NCI-H1092 treated with DMSO at 0.1 percent for 48 hours (cell line): ENCODE results near the gene R3HDM2.

Source experiments
- DNase-seq: peaks from one replicate; lab custom pipeline; 2025; lab: John Stamatoyannopoulos, UW

R3HDM2 gene

DNA sequence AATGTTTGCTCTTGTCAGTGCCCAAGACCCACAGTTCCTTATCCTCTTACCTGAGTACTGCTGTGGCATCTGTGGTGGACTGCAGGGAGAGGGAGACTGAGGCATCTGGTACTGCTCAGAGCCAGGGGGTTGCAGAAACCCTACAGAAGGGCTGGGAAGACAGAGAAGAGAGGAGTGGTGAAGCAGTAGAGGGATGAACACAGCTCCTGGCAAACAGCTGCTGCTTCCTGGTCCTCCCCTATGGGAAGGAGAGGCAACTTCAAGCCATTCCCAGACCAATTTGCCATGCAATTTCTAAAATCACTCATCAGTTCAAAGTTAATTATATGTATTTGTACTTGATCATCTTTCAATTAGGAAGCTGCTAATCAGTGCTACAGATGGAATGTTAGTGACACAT lies 164.2 kb downstream of the R3HDM2 start:
- no peak for DNase-seq

DNA sequence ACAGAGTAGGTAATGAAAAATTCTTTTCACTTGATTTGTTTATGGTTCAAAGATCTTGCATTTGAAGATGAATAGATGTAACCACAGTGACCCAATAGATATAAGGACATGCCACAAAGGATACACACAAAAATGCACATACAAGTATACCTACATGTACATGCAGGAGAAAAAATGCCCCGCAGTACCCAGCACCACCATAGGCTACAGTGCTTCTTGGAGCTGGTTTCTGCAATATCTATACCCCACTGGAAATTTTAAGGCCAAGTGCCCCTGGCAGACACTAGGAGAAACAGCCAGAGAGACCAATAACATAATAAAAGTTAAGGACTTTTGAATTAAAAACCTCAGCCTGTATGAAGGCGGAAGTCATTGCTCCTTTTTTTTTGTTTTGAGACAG lies 167.7 kb downstream of the R3HDM2 start:
- no peak for DNase-seq

DNA sequence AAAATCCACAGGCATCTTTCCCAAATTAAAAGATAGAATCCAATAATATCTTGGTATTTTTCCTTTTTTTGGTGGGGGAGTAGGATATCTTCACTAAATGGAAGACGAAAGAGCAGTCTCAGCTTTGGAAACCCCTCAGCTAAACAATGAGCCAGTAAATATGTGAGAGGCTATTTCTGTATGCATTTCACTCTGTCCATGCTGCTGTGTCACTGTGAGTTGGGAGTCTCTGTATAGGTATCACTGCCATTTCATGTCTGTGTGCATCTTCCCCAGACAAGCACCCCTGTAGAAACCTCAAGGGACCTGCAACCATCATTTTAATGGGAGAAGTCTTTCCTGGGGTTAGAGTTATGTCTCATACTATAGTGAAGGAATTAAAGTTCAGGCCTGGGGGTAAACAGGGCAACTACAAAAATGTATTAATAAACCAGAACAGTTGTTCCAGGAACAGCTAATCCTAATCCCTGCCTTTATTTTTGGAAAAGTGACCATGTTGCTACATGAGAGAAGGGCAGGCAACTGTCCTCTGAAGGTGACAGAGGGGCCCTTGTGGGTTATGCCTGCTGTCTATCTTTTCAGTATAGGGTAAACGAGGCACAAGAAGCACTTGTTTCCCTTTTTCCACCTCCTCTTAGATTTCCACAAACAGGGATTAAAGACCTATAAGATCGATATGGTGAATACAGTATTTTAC lies 168.6 kb downstream of the R3HDM2 start:
- no peak for DNase-seq

DNA sequence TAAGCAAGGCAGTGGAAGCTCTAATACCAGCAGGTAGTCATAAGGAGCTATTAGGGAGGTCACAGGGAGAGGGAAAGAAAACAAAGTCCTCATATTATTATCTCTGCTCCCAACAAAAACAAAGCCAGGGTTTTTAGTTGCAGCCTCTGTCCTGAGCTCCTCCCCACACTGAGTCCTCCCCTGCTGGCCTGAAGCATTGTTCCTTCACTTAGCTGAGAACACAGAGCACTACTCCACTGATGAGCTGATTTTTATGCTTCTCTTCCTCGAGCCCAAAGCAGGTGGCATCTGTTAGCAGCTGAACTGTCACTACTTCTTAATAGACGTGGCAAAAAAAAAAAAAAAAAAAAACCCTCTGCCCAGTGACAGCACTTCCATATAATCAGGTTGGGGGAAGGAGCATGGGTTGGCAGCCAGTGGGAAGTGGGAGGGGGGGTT lies 169.4 kb downstream of the R3HDM2 start:
- DNase-seq, result peak; percentile 75

DNA sequence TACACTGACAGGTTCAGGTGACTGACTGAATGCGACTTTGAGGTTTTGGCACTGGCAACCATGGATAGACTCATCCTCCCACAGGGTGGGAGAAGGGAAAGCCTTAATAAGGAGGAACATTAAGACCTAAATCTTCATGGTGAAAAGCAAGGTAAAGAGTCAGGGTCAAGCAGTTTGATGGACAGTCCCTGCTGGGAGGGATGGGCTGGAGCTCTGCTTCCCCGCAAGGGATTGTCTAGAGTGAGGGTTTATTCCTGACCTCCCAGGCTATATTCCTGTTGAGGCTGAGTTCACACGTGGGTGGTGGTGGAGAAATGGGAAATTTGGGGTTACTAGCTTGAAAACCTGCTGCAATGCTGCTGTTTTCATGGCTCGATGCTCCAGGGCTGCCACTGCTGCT lies 170.5 kb downstream of the R3HDM2 start:
- DNase-seq, result no peak

DNA sequence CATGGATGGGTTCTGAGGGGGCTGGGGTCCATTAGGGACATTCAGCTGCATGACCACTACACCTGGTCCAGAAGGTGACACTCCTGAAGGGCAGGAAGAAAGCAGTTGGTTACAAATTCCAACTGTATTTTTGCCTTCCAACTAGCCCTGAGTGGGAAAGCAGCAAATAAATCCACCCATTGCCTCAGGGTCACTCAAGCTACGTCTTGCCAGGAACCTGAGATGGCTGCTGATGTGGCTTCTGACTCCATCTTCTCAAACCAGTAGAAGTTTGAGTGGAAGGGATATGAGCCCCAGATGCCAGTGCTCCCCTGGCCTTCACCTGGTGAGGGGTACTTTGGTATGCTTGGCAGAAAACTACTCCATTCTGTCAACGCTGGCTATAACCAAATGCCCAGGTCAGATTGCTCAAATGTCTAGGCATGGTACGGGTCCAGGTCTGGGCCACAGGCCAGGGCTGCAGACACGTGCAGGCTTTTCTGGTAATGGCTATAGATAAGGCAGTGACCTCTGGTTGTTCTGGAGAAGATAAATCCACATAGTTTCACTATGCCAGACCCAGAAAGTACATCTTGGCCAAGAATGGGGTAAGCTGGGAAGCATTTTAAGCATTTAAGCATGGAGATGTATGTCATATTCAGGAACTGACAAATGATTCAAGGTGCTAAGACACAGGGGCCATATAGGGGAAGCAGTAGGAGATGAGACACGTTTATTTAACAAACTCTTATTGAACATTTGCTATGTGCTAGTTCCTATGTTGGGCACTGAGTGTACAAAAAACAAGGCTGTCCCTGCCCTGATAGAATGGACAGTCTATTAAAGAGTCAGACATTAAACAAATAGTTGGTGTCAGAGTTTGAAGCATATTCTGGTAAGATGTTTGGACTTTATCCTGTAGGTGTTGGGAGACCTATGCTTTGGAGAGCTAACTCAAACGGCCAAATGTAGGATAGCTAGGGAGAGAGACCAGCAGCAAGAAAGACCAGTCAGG lies 171.6 kb downstream of the R3HDM2 start:
- no peak for DNase-seq

DNA sequence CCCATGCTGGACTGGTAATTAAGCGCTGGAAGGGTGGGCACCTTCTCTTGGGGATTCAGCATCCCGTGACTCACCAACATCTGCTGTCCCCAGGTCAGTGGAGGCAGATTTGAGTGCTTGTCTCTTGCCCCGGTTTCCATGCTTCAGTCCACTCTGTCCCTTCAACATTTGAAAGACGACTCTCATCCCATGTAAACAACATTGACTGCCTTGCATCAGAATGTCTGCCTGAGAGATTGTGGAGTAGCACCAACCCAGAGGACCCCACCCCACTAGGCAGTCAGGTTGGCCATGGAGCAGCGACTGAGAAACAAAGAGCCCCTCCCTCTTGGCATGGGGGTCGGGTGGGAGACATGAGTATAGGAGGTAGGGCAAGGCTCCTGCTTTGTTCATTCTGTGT lies 174.9 kb downstream of the R3HDM2 start:
- DNase-seq, result no peak

DNA sequence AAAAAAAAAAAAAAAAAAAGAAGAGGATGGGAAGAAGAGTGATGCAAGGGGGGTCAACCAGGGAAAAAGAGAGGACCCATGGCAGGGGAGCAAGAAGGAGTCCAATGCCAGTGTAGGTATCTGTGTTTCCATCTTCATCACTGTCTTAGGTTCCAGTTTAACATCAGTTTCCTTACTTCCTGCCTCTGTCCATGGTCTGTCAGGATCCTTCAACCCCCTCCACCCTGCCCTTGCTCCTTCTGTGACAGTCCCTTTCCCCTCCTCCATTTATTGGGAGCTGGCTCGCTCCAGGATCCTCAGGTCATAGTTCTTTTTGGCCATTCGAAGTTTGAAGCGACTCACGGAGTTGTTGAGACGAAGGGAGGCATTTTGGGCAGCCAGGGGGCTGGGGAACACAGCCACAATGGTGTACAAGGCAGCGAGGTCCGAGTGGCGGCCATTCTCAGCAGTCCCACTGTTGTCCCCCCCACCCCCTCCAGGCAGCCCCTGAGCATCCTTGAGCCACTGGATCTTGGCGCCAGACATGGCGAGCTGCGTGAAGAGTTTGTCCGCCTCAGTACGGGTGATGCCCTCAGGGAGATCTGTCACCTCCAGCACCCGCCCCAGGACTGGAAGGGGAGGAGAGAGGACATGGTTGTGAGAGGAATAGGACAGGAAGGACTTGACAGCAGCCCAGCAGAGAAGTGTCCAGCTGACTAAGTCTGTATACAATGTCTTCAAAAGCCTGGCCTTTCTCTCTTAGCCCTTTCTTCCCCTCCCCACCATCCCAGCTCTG lies 176.2 kb downstream of the R3HDM2 start:
- DNase-seq, result no peak

DNA sequence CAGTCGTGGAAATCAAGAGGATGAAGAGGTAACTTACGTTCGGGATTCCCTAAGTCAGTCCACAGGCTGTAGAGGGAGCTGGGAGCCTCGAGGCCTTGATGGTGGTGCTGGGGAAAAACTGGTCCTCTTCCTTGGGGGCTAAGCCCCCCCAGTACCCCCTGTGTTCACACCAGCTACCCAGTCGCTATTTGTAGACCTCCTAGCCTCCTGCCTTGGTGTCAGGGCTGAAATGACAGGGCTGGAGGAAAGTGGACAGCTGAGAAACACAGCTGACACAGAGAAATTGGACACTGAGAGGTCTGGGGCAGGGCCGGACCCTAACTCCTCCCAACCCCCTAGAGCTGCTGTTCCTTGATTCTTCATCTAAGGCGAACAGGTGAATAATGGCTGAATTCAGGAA lies 179.9 kb downstream of the R3HDM2 start, which contains the start of gene STAC3:
Gene STAC3, minus strand, starts transcription at position 232 of the 400 bp plus-strand sequence. CDS start 1,551 bp downstream, outside the sequence.
- DNase-seq, result no peak

DNA sequence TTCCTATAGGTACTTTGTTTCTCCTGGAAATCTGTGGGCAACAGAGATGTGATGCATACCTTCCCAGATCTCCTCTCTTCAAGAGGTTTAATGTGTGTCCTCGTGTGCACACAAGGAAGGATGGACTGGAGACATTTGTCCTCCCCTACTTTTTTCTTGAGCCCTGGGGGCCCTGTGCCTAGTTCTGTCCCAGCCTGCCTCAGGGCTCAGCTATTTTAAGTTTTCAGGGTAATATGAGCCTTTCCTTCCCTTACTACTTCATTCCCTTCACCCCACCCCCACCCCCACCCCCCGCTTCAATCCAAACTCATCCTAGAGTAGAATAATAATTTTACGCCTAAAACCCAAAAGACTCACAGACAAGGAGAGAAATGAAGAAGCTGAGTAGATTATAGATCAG lies 180.3 kb downstream of the R3HDM2 start:
- DNase-seq, result no peak

DNA sequence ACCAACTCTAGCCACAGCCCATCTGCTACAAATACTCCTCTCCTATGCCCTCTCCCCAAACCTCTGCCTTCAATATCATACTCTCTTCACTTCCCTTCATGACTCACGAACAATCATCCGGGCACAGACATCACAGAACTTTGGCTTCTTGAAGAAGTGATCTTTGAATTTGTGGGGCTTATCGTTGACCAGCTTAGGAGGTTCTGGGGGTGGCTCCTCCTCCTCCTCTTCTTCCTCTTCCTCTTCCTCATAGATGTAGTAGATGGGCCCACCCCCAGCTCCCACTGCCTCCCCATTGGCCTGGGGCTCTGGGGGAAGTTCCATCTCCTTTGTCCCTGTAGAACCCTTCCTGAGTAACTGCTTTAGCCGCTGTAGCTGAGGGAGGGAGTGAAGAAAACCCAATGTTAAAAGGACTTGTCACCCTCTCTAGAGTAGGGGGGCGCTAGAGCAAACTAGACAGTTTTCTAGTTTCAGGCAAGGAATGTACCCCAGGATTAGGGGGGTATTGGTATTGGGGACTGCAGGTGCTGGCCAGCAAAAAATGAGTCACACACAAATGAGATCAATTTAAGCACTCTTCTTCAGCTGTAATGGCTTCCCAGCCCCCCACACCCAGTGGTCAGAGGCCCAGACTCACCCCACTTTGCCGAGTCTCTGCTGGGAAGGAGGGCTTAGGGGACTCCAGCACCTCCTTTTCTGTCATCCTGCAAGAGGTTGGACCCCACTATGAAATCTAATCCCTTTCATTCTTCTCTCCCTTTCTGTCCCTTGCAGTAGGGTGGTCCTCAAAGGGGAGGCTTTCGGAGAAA lies 181.7 kb downstream of the R3HDM2 start:
- DNase-seq, result no peak

DNA sequence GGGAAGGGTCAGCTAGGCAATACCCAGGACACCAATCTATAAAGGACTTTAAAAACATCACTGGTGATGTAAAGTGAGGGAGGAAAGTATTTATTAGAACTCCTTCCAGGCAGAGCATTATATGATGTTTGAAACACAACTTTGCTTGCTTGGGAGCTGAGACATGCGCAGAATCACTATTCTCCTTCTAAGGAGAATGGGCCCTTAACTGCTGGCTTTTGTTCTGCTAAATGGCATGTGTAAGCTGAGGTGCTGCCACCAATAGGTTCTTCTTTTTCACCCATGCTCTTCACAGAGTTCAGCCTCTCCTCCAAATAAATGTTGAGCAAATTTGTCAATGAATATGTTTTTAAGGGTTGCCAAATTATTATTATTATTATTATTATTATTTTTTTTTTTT lies 183.8 kb downstream of the R3HDM2 start:
- DNase-seq, result no peak

DNA sequence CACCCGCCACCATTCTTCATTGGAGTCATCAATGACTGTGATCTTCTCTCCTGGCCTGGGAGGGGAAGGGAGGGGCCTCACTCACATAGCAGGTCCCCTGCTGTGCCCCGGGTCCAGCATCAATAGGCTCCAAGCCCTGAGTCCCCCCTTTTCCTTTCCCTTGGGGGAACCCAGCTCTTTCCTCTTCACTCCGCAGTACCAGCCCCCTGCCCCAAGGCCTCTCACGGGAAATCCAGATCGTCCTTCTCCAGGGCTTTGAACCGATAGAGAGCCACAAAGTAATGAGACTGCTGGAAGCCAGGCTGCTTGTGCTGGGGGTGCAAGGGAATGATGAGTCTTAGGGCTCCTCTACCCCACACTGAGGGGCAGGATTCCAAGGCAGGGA lies 186.5 kb downstream of the R3HDM2 start:
- DNase-seq, result no peak

DNA sequence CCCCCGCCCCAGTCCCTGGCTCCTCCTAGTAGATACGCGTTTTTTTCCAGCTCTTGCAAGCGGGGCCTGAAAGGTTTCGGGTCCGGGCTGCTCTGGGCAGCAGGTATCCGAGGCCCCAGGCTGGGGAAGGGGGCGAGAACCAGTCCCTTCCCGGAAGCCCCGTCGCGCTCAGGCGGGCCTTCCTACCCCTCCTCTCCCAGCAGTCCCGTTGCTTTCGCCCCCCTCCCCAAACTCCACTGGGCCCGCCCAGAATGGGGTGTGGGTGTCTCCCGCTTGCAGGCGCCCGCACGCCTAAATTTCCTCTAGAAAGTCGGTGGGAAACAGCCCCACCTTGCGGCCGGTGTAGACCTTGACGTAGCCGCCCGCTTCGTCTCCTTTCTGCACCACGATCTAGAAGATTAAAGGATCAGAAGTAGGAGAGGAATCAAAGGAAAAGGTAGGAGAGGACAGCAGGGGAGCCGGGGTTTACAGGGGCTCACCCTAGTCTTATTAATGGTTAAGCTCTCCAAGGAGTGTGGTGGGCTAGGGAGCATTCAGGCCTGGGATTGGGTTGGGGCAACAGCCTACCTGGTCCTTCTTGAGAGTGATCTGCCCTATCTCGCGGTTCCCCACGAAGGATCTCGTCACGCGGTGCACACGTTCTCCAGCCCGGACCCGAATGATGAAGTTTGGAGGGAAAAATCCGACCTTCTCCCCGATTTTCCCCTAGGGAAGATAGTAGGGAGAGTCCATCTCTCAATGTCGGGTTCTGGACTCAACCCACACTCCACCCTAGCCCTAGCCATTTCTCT lies 187.1 kb downstream of the R3HDM2 start:
- peak; percentile 55 for DNase-seq

DNA sequence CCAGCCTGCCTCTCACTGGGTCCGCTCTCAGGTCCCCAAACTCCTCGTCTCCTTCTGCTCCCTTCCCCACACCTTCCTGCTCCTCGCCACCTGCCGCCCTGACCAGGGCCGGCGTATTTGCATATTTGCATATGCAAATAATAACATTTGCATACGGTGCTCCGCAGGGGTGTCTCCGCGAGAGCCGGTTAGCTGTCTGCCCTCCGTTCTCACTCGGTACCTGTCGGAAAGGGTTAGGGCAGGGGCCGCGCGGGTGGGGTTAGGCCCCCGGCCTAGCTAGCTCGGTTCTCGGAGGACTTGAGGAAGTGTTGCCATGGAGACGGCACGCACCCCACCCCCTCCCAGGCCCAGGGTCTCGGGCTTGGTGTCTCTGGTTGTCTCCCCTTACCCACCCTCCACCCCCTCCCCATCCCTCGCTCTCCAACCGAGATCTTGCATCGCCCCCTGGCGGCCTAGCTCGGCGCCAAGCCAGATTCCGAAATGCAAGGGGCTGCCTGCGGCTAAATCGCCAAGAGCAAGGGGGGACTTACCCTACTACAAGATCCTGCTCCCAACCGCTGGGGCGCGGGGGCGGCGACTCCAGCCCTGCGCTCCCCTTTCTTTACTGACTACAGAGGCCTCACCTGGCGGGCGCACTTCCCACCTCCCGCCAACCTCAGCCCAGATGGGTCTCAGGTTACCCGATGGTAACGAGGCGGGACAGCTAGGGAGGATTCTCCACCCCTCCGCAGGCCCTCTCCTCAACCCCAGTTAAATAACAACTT lies 188.0 kb downstream of the R3HDM2 start:
- peak; percentile 69 for DNase-seq

DNA sequence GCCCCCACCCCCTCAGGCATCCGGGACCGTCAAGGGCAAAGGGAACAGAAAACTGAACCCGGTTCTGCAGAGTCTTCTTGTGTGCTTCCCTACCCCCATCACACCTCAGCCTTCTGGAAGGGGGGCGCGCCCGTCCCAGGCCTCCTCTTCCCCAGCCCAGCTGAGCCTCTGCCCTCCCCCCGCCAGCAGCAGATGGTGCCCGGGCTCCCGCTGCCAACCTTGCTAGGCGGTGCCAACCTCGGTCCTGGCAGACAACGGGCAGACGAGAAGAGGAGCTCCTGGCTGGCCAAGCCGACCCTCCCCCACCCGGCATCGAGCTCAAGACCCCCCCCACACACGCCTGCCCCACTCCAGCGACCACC lies 188.5 kb downstream of the R3HDM2 start:
- DNase-seq, result peak; percentile 69

DNA sequence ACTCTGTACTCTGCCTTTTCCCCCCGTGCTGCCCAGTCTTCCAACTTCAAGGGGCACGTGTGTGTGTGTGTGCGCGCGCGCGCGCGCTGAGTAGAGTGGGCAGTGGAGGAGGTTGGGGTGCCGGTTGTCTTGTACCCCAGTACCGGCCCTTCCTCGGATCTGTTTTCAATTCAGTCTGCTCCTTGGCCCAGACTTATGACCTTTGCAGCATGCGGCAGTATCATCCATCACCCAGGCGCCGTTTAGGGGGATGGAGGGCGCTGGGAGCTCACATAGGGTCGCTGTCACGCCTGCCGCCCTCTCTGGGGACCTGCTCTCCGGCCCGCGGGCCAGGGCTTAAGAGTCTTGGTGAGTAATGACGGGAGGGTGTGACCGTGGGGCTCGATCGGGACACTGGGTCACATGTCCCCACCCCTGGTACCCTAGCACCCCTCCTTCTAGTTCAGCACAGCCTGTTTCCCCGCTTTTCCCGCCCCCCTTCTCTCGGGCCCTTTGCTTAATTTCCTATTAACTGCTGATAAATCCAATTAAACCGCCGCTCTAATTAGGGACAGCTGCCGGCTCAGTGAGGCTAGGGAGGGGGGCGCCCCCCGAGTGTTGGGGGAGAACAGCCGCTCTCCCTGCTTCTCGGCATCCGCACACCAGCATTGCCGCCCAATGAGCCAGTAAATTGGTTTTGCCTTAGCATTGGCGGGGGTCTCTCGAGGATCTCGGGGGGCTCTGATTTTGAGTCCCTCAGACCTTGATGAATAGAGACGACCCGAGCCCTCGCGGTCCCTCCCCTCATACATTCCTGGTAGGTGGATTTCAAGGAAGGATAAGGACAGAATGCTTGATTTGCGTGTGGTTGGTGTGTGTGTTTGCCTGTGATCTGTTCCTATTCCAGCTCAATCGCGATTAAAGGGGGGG lies 189.2 kb downstream of the R3HDM2 start:
- peak; percentile 32 for DNase-seq

DNA sequence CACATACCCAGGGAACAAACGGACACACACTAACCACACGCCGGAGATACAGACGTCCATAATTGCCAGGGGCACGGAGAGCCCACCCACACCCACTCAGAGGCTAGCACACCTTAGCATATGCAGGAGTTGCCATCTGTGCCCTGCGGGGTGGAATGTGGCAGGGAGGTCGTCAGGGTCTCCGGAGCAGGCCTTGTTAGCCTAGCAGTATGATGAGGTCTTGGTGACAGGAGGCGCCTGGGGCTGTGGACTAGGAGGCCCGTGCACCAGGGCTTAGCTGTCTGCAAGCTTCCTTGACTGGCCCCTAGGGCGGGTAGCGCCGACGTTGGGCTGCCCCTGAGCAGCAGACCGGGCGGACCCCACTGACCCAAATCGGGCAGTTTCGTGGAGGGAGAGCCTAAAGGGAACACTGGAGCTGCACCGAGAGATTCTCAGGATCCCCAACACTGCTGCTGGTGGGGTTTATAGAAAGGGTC lies 189.9 kb downstream of the R3HDM2 start:
- peak; percentile 20 for DNase-seq
